ENCODE results near the gene GREB1L. TPM values are rescaled to one million over a fixed set of nuclear protein-coding genes. Genes with fewer than 3 reads are reported as not detected.

The GREB1L gene
- total RNA-seq, 1 donor from 2014 or later, result 12.3 TPM

GRCh38 chr18:21443776-21444464, 201.9 kb downstream of the GREB1L start:
- no peak for TF ChIP-seq CTCF (IDR thresholded peaks at IDR 0.05; ENCODE audit: borderline replicate concordance)
- Histone ChIP-seq H3K27me3 (ENCODE audit: low read depth) (no peaks in the 10 kb centered on the region), H3K4me3 (no peak overlapping the region), H3K4me1 (no peaks in the 10 kb centered on the region), H3K9me3 (replicated peaks) (no peaks in the 10 kb centered on the region), H3K27ac (replicated peaks) (no peak overlapping the region), H3K36me3 (no peaks in the 10 kb centered on the region)
- no peak for DNase-seq
- intact Hi-C loops (cut with micrococcal nuclease), result loop anchor here (5.0 kb wide), 1 partner anchor 252 kb away; no protein-coding TSS in a partner anchor

GRCh38 chr18:21444465-21445212, 202.6 kb downstream of the GREB1L start:
- Histone ChIP-seq H3K27me3 (ENCODE audit: low read depth) (no peaks in the 10 kb centered on the region), H3K4me3 (no peak overlapping the region), H3K27ac (replicated peaks) (no peak overlapping the region), H3K4me1 (peaks cover 6% of the 10 kb centered on the region), H3K36me3 (no peaks in the 10 kb centered on the region), H3K9me3 (replicated peaks) (no peaks in the 10 kb centered on the region)
- intact Hi-C loops (cut with micrococcal nuclease), result loop anchor here (5.0 kb wide), 1 partner anchor 252 kb away; no protein-coding TSS in a partner anchor
- DNase-seq, result no peak
- peak; percentile 72 for TF ChIP-seq CTCF (IDR thresholded peaks at IDR 0.05; ENCODE audit: borderline replicate concordance)

- no peak overlapping the region for H3K27ac ChIP-seq (replicated peaks)
- intact Hi-C loops (cut with micrococcal nuclease), result no loop called here
These were observed 206.3 kb downstream of the GREB1L start for GRCh38 chr18:21448299-21448698.

DNA sequence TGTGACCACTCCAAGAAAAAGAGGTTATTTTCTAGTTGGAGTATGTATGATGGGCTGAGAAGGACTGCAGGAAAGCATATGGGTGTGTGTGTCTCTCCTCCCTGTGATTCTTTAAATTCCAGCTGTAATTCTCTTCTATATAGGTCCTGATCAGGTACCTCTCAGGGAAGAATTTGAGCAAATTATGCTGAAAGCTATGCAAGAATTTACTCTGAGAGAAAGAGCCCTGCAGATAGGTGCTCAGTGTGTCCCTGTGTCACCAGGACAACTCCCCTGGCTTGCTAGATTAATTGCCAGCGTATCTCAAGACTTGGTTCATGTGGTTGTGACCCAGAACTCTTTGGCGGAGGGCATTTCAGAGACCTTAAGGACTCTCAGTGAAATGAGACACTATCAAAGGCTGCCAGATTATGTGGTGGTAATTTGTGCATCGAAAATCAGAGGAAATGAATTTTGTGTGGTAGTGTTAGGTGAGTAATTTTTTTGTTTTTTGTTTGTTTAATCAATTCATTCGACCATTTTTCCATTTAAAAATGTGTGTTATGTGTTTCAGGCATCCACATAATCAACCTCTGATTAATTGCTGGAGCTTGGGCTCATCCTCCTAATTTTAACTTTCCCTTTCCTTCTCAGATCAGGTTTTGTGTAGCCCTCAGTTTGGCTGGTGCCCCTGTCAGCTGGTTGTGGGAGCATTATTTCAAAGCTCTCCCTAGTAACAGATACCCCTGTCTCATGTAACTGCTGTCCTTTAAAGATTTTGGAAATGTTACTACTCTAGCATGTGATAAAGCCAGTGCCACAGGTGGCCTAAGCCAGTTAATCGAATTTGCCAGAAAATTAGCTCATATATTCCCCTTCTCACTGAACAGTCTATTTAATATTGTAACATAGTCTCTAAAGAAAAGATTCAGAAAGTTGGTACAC, 207.6 kb downstream of the GREB1L start:
- intact Hi-C loops (cut with micrococcal nuclease), result no loop called here
- no peak overlapping the region for H3K27ac ChIP-seq (replicated peaks)
- no peak for TF ChIP-seq CTCF (IDR thresholded peaks at IDR 0.05; ENCODE audit: borderline replicate concordance)
- H3K4me3 ChIP-seq, result no peak overlapping the region
- H3K9me3 ChIP-seq (replicated peaks), result no peaks in the 10 kb centered on the region
- peaks cover 40% of the 10 kb centered on the region for H3K4me1 ChIP-seq
- no peaks in the 10 kb centered on the region for H3K27me3 ChIP-seq (ENCODE audit: low read depth)
- no peak for DNase-seq
- no peaks in the 10 kb centered on the region for H3K36me3 ChIP-seq

More at GRCh38 chr18:21448299-21448698, 206.3 kb downstream of the GREB1L start:
- Histone ChIP-seq H3K36me3 (no peaks in the 10 kb centered on the region), H3K4me3 (no peak overlapping the region), H3K9me3 (replicated peaks) (no peaks in the 10 kb centered on the region), H3K4me1 (peaks cover 31% of the 10 kb centered on the region), H3K27me3 (ENCODE audit: low read depth) (no peaks in the 10 kb centered on the region)
- DNase-seq, result no peak
- TF ChIP-seq CTCF (IDR thresholded peaks at IDR 0.05; ENCODE audit: borderline replicate concordance), result no peak

DNA sequence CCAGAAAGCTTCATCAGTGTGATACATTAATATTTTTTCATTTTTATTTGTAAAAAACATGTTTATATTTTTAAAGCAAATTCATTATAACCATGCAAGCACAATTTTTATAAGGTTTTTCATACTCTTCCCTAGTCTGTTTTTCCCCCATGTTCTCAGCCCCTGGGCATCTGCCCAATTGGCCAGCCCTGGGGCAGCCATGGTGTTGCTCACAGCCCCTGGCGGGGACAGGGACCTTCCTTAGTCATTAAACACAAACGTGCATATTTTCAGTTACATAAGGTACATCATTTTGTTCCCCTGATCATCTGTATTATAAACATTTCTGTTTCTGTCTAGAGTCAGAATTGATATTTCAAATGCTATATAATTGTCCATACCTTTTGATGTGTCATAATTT, 208.5 kb downstream of the GREB1L start:
- TF ChIP-seq CTCF (IDR thresholded peaks at IDR 0.05; ENCODE audit: borderline replicate concordance), result no peak

More for the DNA sequence above, 208.5 kb downstream of the GREB1L start:
- H3K36me3 ChIP-seq, result no peaks in the 10 kb centered on the region
- no peaks in the 10 kb centered on the region for H3K9me3 ChIP-seq (replicated peaks)
- intact Hi-C loops (cut with micrococcal nuclease), result no loop called here
- no peak for DNase-seq
- no peaks in the 10 kb centered on the region for H3K27me3 ChIP-seq (ENCODE audit: low read depth)
- H3K27ac ChIP-seq (replicated peaks), result no peak overlapping the region
- peaks cover 40% of the 10 kb centered on the region for H3K4me1 ChIP-seq
- no peak overlapping the region for H3K4me3 ChIP-seq

Measured in left ventricle myocardium inferior (tissue), 1 donor.